B cell (primary cell): Measurements from ENCODE around the gene ACAP2. TPM values are rescaled to one million over a fixed set of nuclear protein-coding genes. Genes with fewer than 3 reads are reported as not detected.
A peak's percentile ranks its signal among the peaks of the same experiment; 100 is the strongest.
"Not testable (repeated sequence)": the region's sequence is repeated elsewhere in the genome, so short reads cannot be mapped to it uniquely, and the experiment has no call there.

Source experiments
- ATAC-seq: fragments of 200-7000 bp; cut with Tn5 transposase; one replicate; pipeline ENCODE4 v1.10.0; 2021; ENCODE audit warnings: low read depth, mild to moderate bottlenecking, moderate number of reproducible peaks, moderate library complexity
- CTCF ChIA-PET: fragments of 350-600 bp; sonication (Branson Sonifier 250); formaldehyde crosslinking; loops from one replicate; lab custom pipeline; 2021; ENCODE audit warnings: antibody characterized with exemption, inconsistent platforms; lab: Charles Lee
- POLR2A ChIA-PET: fragments of 350-600 bp; sonication (Branson Sonifier 250); formaldehyde crosslinking; loops from one replicate; lab custom pipeline; 2021; ENCODE audit warnings: antibody characterized with exemption; lab: Charles Lee
- DNase-seq: peaks from one replicate; pipeline ENCODE4 v3.0.0; 2013
- H2AFZ ChIP-seq: 2 replicates; pipeline ENCODE4 v1.6.1; 2012; ENCODE audit warnings: mild to moderate bottlenecking, low read depth, low read length; ENCODE audit not compliant: insufficient read depth, poor library complexity, severe bottlenecking
- H3K27ac ChIP-seq, 2 donors: 1 replicate in 1 of 2; 2 replicates in 1 of 2; pipeline ENCODE4 v1.5.1; 2012 to 2013; ENCODE audit warnings: low read length in 2 of 2, mild to moderate bottlenecking in 2 of 2, moderate library complexity in 1 of 2
- H3K27me3 ChIP-seq, 4 experiments: fragments of 200-600 bp in 1 of 4; sonication (generic) in 1 of 4; replicated peaks in 1 of 4; 1 replicate in 2 of 4; 2 replicates in 2 of 4; pipeline versions ENCODE4 v1.6.1 to v1.7.0; 2013 to 2016; ENCODE audit warnings: low read length in 3 of 4, mild to moderate bottlenecking in 2 of 4, mixed read lengths in 1 of 4, moderate library complexity in 1 of 4; ENCODE audit not compliant: insufficient read depth in 4 of 4, control insufficient read depth in 3 of 4; ENCODE audit errors: control extremely low read depth in 1 of 4
- H3K36me3 ChIP-seq, 2 experiments: replicated peaks in 1 of 2; 1 replicate in 1 of 2; 2 replicates in 1 of 2; pipeline versions ENCODE4 v1.6.1 to v1.7.1; 2013; ENCODE audit warnings: low read length in 1 of 2; ENCODE audit not compliant: insufficient read depth in 2 of 2, control insufficient read depth in 1 of 2; ENCODE audit errors: control extremely low read depth in 1 of 2, extremely low read depth in 1 of 2
- H3K4me1 ChIP-seq, 2 donors: fragments of 200-600 bp in 1 of 2; sonication (generic) in 1 of 2; 1 replicate in 1 of 2; 2 replicates in 1 of 2; pipeline versions ENCODE4 v1.5.1 to v1.6.1; 2013 to 2017; ENCODE audit warnings: low read length in 2 of 2; ENCODE audit not compliant: control insufficient read depth in 2 of 2, insufficient read depth in 2 of 2
- H3K4me2 ChIP-seq: replicated peaks from 2 replicates; pipeline ENCODE3; 2012; ENCODE audit warnings: mild to moderate bottlenecking, low read depth, low read length; ENCODE audit not compliant: poor library complexity, severe bottlenecking
- H3K4me3 ChIP-seq, 5 experiments: fragments of 200-600 bp in 1 of 5; sonication (generic) in 1 of 5; 1 replicate in 3 of 5; 2 replicates in 2 of 5; pipeline versions ENCODE4 v1.5.1 to v1.7.0; 2011 to 2016; ENCODE audit warnings: low read length in 4 of 5, mild to moderate bottlenecking in 4 of 5, low read depth in 2 of 5, control low read depth in 1 of 5, moderate library complexity in 1 of 5; ENCODE audit not compliant: insufficient read depth in 1 of 5; ENCODE audit errors: control extremely low read depth in 1 of 5, extremely low read depth in 1 of 5
- H3K79me2 ChIP-seq: fragments of 200-600 bp; sonication (generic); one replicate; pipeline ENCODE4 v1.6.0; 2016; ENCODE audit warnings: low read length; ENCODE audit not compliant: control insufficient read depth, insufficient read depth
- H3K9ac ChIP-seq: fragments of 200-600 bp; sonication (generic); 2 replicates; pipeline ENCODE4 v1.6.1; 2017; ENCODE audit warnings: mild to moderate bottlenecking, low read length, moderate library complexity
- H3K9me3 ChIP-seq, 3 donors: one replicate each; pipeline versions ENCODE4 v1.6.1 to v1.7.1; 2013; ENCODE audit warnings: low read length in 2 of 3; ENCODE audit not compliant: control insufficient read depth in 2 of 3, insufficient read depth in 1 of 3; ENCODE audit errors: control extremely low read depth in 1 of 3
- H4K20me1 ChIP-seq: 2 replicates; pipeline ENCODE4 v1.6.0; 2012; ENCODE audit warnings: mild to moderate bottlenecking, low read length; ENCODE audit not compliant: insufficient read depth, control insufficient read depth, poor library complexity, severe bottlenecking
- H3K27ac Mint-ChIP-seq: one replicate; pipeline ENCODE4 v1.8.0; 2021; ENCODE audit warnings: mixed read lengths
- H3K27me3 Mint-ChIP-seq: one replicate; pipeline ENCODE4 v1.8.0; 2021; ENCODE audit warnings: mixed read lengths
- H3K4me1 Mint-ChIP-seq: one replicate; pipeline ENCODE4 v1.8.0; 2021; ENCODE audit warnings: mixed read lengths
- H3K4me3 Mint-ChIP-seq: one replicate; pipeline ENCODE4 v1.8.0; 2021; ENCODE audit warnings: mixed read lengths
- H3K9me3 Mint-ChIP-seq: one replicate; pipeline ENCODE4 v1.8.0; 2022; ENCODE audit warnings: mixed read lengths; ENCODE audit not compliant: insufficient read depth
- EZH2 ChIP-seq: IDR thresholded peaks from 2 replicates; pipeline ENCODE4 v1.6.1; 2012; ENCODE audit warnings: borderline replicate concordance, low read depth, mild to moderate bottlenecking, moderate library complexity, low read length; ENCODE audit not compliant: insufficient read depth, poor library complexity, severe bottlenecking
- WGBS: methylation state at CpG from one replicate; pipeline ENCODE4 v1.1.5; 2013; ENCODE audit warnings: missing lambda C conversion rate; ENCODE audit not compliant: insufficient coverage; 5-methylcytosine and 5-hydroxymethylcytosine counted together
- intact Hi-C: fragments of 100-400 bp; cut with micrococcal nuclease; formaldehyde crosslinking; loops from one replicate; pipeline ENCODE4 v1.10.0; 2022
- polyA plus RNA-seq: library from polyadenylated mRNA; depleted of rRNA; stranded (reverse); fragments of >200 nt; gene quantifications from 2 replicates; pipeline ENCODE4 v1.2.3, GENCODE V29; 2012
- total RNA-seq, 2 donors: library from RNA; stranded (reverse); fragments of 120-200 nt in 1 of 2; gene quantifications; 1 replicate in 1 of 2; 2 replicates in 1 of 2; pipeline versions ENCODE4 v1.2.3 to v1.2.4, GENCODE V29; 2013 to 2022
- TF ChIP-seq, protein P1 (sequence below): fragments of 200-600 bp; IDR thresholded peaks from one replicate; pipeline ENCODE4 v1.8.0; 2022; ENCODE audit warnings: antibody characterized with exemption, mild to moderate bottlenecking

ACAP2 gene
- total and polyA plus RNA-seq, 2 donors (not counting 1 experiment from before 2014, with no cell fraction given) = 18.6 to 113 TPM

DNA sequence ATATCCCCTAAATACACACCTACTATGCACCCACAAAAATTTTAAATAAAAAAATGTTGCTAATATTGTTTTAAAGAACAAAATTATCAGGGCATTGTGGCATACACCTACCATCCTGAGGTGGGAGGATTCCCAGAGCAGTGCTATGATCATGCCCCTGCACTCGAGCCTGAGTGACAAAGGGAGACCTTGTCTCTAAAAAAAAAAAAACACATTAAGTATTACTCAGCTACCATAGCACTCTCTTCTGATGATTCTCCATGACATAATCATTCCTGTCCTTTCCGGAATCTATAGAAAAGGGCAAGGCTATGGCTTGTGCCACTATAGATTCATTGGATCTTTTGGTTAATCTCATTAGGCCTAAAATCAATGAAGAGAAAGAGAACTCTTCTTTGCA is 77.4 kb downstream of the ACAP2 start:
- peaks cover 37% of the 10 kb centered on the region for H3K4me1 Mint-ChIP-seq
- intact Hi-C loops = no loop called here
- H3K9me3 Mint-ChIP-seq = peaks cover 3% of the 10 kb centered on the region
- no peak for TF ChIP-seq EZH2
- TF ChIP-seq, protein P1, sequence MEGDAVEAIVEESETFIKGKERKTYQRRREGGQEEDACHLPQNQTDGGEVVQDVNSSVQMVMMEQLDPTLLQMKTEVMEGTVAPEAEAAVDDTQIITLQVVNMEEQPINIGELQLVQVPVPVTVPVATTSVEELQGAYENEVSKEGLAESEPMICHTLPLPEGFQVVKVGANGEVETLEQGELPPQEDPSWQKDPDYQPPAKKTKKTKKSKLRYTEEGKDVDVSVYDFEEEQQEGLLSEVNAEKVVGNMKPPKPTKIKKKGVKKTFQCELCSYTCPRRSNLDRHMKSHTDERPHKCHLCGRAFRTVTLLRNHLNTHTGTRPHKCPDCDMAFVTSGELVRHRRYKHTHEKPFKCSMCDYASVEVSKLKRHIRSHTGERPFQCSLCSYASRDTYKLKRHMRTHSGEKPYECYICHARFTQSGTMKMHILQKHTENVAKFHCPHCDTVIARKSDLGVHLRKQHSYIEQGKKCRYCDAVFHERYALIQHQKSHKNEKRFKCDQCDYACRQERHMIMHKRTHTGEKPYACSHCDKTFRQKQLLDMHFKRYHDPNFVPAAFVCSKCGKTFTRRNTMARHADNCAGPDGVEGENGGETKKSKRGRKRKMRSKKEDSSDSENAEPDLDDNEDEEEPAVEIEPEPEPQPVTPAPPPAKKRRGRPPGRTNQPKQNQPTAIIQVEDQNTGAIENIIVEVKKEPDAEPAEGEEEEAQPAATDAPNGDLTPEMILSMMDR = no peak
- ATAC-seq = no peak
- Histone ChIP-seq H3K4me3 (no peak overlapping the region), H3K9me3 (no peaks in the 10 kb centered on the region), H3K27me3 (no peaks in the 10 kb centered on the region), H3K36me3 (peaks cover 2 to 22% of the 10 kb centered on the region in 2 experiments), H3K9ac (no peak overlapping the region), H3K4me2 (no peak overlapping the region), H3K79me2 (peaks cover 73% of the 10 kb centered on the region), H3K27ac (no peak overlapping the region), H3K4me1 (peaks cover 3 to 6% of the 10 kb centered on the region in 2 donors), H2AFZ (no peak overlapping the region), H4K20me1 (peaks cover 32% of the 10 kb centered on the region)
- no peak overlapping the region for H3K27ac Mint-ChIP-seq
- CTCF ChIA-PET = no interaction called here
- H3K27me3 Mint-ChIP-seq = no peaks in the 10 kb centered on the region
- no peak overlapping the region for H3K4me3 Mint-ChIP-seq
- POLR2A ChIA-PET = no interaction called here
- no CpG with 5 or more reads among the region's 2 CpGs for WGBS
- DNase-seq = no peak

DNA sequence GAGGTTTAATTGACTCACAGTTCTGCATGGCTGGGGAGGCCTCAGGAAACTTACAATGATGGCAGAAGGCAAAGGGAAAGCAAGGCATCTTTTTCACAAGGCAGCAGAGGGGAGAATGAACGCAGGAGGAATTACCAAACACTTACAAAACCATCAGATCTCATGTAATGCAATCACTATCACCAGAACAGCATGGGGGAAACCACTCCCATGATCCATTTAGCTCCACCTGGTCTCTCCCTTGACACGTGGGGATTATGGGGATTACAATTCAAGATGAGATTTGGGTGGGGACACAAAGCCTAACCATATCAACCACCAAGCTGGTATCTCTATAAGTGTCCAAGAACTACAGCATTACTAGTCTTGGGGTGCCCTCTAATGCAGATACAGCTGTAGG is 85.0 kb downstream of the ACAP2 start:
- not testable (repeated sequence) for H3K27me3 ChIP-seq

More for the DNA sequence above, 85.0 kb downstream of the ACAP2 start:
- peak overlapping the region; percentile 33 for H3K27ac Mint-ChIP-seq
- H3K27ac ChIP-seq, H3K4me3 ChIP-seq, H3K4me1 ChIP-seq, H3K4me2 ChIP-seq, POLR2A ChIA-PET, H3K9me3 Mint-ChIP-seq, DNase-seq, H3K9me3 ChIP-seq, H3K27me3 Mint-ChIP-seq, CTCF ChIA-PET, intact Hi-C loops, H3K9ac ChIP-seq, ATAC-seq, H3K4me3 Mint-ChIP-seq, H2AFZ ChIP-seq: not testable (repeated sequence)
- H4K20me1 ChIP-seq = peaks cover 77% of the 10 kb centered on the region
- H3K36me3 ChIP-seq = peaks cover 0 to 34% of the 10 kb centered on the region in 2 experiments
- no CpG with 5 or more reads among the region's 2 CpGs for WGBS
- H3K4me1 Mint-ChIP-seq = peaks cover 41% of the 10 kb centered on the region
- peaks cover 95% of the 10 kb centered on the region for H3K79me2 ChIP-seq
